ENCODE results near the gene SCN4B.

The SCN4B gene

GRCh38 chr11:118095493-118095892 is 57.1 kb downstream of the SCN4B start:
- no peak for DNase-seq

- DNase-seq, result no peak
Measured at GRCh38 chr11:118092907-118093571, 59.6 kb downstream of the SCN4B start.

GRCh38 chr11:118091690-118092089 is 60.9 kb downstream of the SCN4B start:
- DNase-seq, result no peak

- no peak for DNase-seq
Measured at GRCh38 chr11:118090545-118091162, 62.0 kb downstream of the SCN4B start.

- DNase-seq, result no peak
Measured at GRCh38 chr11:118088531-118088930, 64.1 kb downstream of the SCN4B start.

GRCh38 chr11:118087931-118088330 is 64.7 kb downstream of the SCN4B start:
- no peak for DNase-seq

GRCh38 chr11:118086913-118087768 is 65.5 kb downstream of the SCN4B start, which contains the start of gene SMIM35:
Gene SMIM35 (minus strand): TSS chr11:118086963. CDS start chr11:118086757, 206 bp downstream.
- DNase-seq, result no peak

- DNase-seq, result no peak
Measured at GRCh38 chr11:118084656-118085055, 68.0 kb downstream of the SCN4B start.

GRCh38 chr11:118084247-118084646 is 68.4 kb downstream of the SCN4B start:
- no peak for DNase-seq
